DND-41 (cell line): ENCODE measurements around the gene BMP2K.
"Not testable (repeated sequence)": the region's sequence is repeated elsewhere in the genome, so short reads cannot be mapped to it uniquely, and the experiment has no call there.

Experiments used
- ATAC-seq: fragments of 200-7000 bp; cut with Tn5 transposase; 3 replicates; pipeline ENCODE4 v1.9.1; 2021; ENCODE audit warnings: low read depth; ENCODE audit not compliant: insufficient read depth
- DNase-seq: peaks from one replicate; pipeline ENCODE4 v3.0.0-alpha.2; 2020
- H2AFZ ChIP-seq: 2 replicates; pipeline ENCODE4 v1.6.0; 2012; ENCODE audit warnings: low read depth, low read length
- H3K27ac ChIP-seq: 2 replicates; pipeline ENCODE4 v1.5.1; 2012; ENCODE audit warnings: low read length, inconsistent platforms
- H3K27me3 ChIP-seq: fragments of 200-600 bp; sonication (generic); 2 replicates; pipeline ENCODE4 v1.6.0; 2012; ENCODE audit warnings: low read length, mild to moderate bottlenecking, inconsistent platforms; ENCODE audit not compliant: insufficient read depth, poor library complexity
- H3K36me3 ChIP-seq: 2 replicates; pipeline ENCODE4 v1.5.1; 2012; ENCODE audit warnings: low read length, inconsistent platforms; ENCODE audit not compliant: insufficient read depth
- H3K4me1 ChIP-seq: 2 replicates; pipeline ENCODE4 v1.5.1; 2012; ENCODE audit warnings: mild to moderate bottlenecking, low read length; ENCODE audit not compliant: insufficient read depth
- H3K4me2 ChIP-seq: 2 replicates; pipeline ENCODE4 v1.6.0; 2012; ENCODE audit warnings: mild to moderate bottlenecking, moderate library complexity, low read length, inconsistent platforms; ENCODE audit not compliant: insufficient read depth
- H3K4me3 ChIP-seq, 2 experiments: fragments of 200-600 bp in 1 of 2; shearing (Covaris generic) in 1 of 2; 2 replicates each; pipeline ENCODE4 v1.5.1; 2012 to 2016; ENCODE audit warnings: inconsistent platforms in 2 of 2, low read length in 2 of 2, mild to moderate bottlenecking in 2 of 2, low read depth in 1 of 2, moderate library complexity in 1 of 2
- H3K79me2 ChIP-seq: 2 replicates; pipeline ENCODE4 v1.6.0; 2012; ENCODE audit warnings: low read length, inconsistent platforms; ENCODE audit not compliant: insufficient read depth
- H3K9ac ChIP-seq: 2 replicates; pipeline ENCODE4 v1.6.0; 2012; ENCODE audit warnings: low read depth, mild to moderate bottlenecking, inconsistent platforms, low read length, moderate library complexity
- H3K9me3 ChIP-seq: 2 replicates; pipeline ENCODE4 v1.5.1; 2012; ENCODE audit warnings: low read length, moderate library complexity, mild to moderate bottlenecking, inconsistent platforms; ENCODE audit not compliant: insufficient read depth, severe bottlenecking
- H4K20me1 ChIP-seq: 2 replicates; pipeline ENCODE4 v1.6.0; 2012; ENCODE audit warnings: low read length; ENCODE audit not compliant: insufficient read depth
- EZH2 ChIP-seq: IDR thresholded peaks from 3 replicates; pipeline ENCODE4 v1.6.1; 2012; ENCODE audit warnings: borderline replicate concordance, low read depth, mild to moderate bottlenecking, moderate library complexity, low read length, inconsistent platforms; ENCODE audit not compliant: severe bottlenecking
- TF ChIP-seq, protein P1 (sequence below): IDR thresholded peaks from 2 replicates; pipeline ENCODE4 v1.5.1; 2012; ENCODE audit warnings: borderline replicate concordance, low read length, moderate library complexity, mild to moderate bottlenecking; ENCODE audit not compliant: poor library complexity, severe bottlenecking; ENCODE audit errors: extremely low read depth

The BMP2K gene

DNA sequence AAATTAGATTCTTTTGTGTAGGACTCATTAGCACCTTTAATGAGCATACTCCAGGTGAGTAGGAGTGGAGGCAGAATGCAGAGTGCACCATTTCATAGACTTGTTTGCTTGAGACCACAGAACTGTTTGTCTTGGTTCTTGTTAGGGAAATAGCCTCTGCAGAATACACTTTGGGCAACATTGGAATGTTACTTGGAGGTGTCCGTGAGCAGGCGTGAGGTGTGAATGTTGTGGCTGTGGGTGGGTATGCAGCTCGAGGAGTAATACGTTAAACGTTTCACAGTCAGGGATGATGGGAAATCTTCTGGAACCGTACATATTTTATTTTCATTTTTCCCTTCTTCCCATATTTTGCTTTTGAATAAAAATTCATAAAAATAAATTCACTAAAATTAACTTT, 131.5 kb downstream of the BMP2K start:
- Histone ChIP-seq H3K4me1 (no peaks in the 10 kb centered on the region), H3K27me3 (no peaks in the 10 kb centered on the region), H3K4me3 (no peak overlapping the region), H3K9ac (no peak overlapping the region), H3K36me3 (peaks cover 19% of the 10 kb centered on the region; the same call in 1 of the 2 replicates), H3K79me2 (no peaks in the 10 kb centered on the region), H3K27ac (no peak overlapping the region), H3K9me3 (no peaks in the 10 kb centered on the region), H4K20me1 (no peaks in the 10 kb centered on the region), H3K4me2 (no peak overlapping the region), H2AFZ (no peak overlapping the region)
- DNase-seq (no peak), ATAC-seq (no peak)
- TF ChIP-seq, protein P1, sequence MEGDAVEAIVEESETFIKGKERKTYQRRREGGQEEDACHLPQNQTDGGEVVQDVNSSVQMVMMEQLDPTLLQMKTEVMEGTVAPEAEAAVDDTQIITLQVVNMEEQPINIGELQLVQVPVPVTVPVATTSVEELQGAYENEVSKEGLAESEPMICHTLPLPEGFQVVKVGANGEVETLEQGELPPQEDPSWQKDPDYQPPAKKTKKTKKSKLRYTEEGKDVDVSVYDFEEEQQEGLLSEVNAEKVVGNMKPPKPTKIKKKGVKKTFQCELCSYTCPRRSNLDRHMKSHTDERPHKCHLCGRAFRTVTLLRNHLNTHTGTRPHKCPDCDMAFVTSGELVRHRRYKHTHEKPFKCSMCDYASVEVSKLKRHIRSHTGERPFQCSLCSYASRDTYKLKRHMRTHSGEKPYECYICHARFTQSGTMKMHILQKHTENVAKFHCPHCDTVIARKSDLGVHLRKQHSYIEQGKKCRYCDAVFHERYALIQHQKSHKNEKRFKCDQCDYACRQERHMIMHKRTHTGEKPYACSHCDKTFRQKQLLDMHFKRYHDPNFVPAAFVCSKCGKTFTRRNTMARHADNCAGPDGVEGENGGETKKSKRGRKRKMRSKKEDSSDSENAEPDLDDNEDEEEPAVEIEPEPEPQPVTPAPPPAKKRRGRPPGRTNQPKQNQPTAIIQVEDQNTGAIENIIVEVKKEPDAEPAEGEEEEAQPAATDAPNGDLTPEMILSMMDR, result no peak
- no peak for TF ChIP-seq EZH2

DNA sequence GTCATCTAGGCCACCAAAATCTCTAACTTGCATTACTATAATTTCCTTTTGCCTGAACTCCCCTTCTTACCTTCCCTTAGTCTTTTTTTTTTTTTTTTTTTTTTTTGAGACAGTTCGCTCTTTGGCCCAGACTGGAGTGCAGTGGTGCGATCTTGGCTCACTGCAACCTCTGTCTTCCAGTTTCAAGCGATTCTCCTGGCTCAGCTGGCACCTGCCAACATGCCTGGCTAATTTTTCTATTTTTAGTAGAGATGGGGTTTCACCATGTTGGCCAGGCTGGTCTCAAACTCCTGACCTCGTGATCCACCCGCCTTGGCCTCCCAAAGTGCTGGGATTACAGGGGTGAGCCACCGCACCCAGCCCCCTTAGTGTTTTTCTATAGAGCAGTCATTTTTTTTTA, 132.8 kb downstream of the BMP2K start:
- H3K27me3 ChIP-seq, H3K79me2 ChIP-seq, H3K9me3 ChIP-seq, H2AFZ ChIP-seq, H4K20me1 ChIP-seq, H3K4me3 ChIP-seq, H3K9ac ChIP-seq, ATAC-seq, DNase-seq, H3K4me1 ChIP-seq, H3K4me2 ChIP-seq, H3K27ac ChIP-seq: not testable (repeated sequence)
- H3K36me3 ChIP-seq, result peaks cover 19% of the 10 kb centered on the region; the same call in 1 of the 2 replicates

DNA sequence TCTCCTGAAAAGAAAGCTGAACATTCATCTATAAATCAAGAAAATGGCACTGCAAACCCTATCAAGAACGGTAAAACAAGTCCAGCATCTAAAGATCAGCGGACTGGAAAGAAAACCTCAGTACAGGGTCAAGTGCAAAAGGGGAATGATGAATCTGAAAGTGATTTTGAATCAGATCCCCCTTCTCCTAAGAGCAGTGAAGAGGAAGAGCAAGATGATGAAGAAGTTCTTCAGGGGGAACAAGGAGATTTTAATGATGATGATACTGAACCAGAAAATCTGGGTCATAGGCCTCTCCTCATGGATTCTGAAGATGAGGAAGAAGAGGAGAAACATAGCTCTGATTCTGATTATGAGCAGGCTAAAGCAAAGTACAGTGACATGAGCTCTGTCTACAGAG, 134.5 kb downstream of the BMP2K start:
- Histone ChIP-seq H3K9ac (no peak overlapping the region), H3K4me3 (no peak overlapping the region), H3K27ac (no peak overlapping the region), H3K9me3 (no peaks in the 10 kb centered on the region), H2AFZ (no peak overlapping the region), H3K4me2 (no peak overlapping the region), H3K79me2 (no peaks in the 10 kb centered on the region), H3K27me3 (no peaks in the 10 kb centered on the region), H3K36me3 (peaks cover 33% of the 10 kb centered on the region; the same call in 1 of the 2 replicates), H4K20me1 (no peaks in the 10 kb centered on the region), H3K4me1 (no peaks in the 10 kb centered on the region)
- no peak for ATAC-seq
- no peak for DNase-seq
- no peak for TF ChIP-seq EZH2
- TF ChIP-seq, protein P1, result no peak

DNA sequence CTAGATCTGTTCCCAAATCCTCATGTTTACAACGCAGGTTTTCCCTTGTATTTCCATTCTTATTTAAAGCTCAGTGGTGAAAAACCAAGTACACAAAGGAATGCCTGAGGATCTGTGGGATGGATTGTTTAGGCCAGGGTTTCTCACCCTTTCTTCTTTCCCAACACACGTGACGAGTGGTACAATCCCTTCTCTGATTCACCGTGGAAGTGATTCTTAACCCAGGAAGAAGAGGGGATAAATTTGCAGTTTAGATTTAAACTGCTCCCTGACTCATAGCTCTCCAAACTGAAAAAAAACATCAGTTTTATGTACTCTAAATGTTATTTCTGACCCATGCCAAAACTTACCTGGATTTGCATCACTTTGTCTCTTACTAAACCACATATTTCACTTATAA, 146.1 kb downstream of the BMP2K start:
- no peak for DNase-seq
- no peak overlapping the region for H3K9ac ChIP-seq
- no peak overlapping the region for H2AFZ ChIP-seq
- no peak overlapping the region for H3K27ac ChIP-seq
- H3K4me1 ChIP-seq, result no peaks in the 10 kb centered on the region
- H3K9me3 ChIP-seq, result no peaks in the 10 kb centered on the region
- H4K20me1 ChIP-seq, result no peaks in the 10 kb centered on the region
- peaks cover 72% of the 10 kb centered on the region for H3K36me3 ChIP-seq
- no peaks in the 10 kb centered on the region for H3K27me3 ChIP-seq
- H3K4me2 ChIP-seq, result no peak overlapping the region
- TF ChIP-seq, protein P1, result no peak
- no peak for TF ChIP-seq EZH2
- H3K79me2 ChIP-seq, result no peaks in the 10 kb centered on the region
- ATAC-seq, result no peak
- no peak overlapping the region for H3K4me3 ChIP-seq
